Panc1 (cell line): ENCODE results near the gene HES4. TPM values are rescaled to one million over a fixed set of nuclear protein-coding genes. Genes with fewer than 3 reads are reported as not detected.

Source experiments
- ATAC-seq: fragments of 200-7000 bp; cut with Tn5 transposase; 2 replicates; pipeline ENCODE4 v1.9.1; 2020; ENCODE audit warnings: mild to moderate bottlenecking, moderate library complexity
- BruUV-seq: library from RNA; stranded (reverse); fragments of 400-500 nt; replicated peaks from 2 replicates; lab custom pipeline; 2021; lab: Mats Ljungman, UMichigan
- CTCF ChIA-PET: fragments of 300-600 bp; sonication (Branson Sonifier 250); formaldehyde crosslinking; loops from one replicate; lab custom pipeline; 2022; ENCODE audit warnings: antibody characterized with exemption; lab: Charles Lee
- POLR2A ChIA-PET: fragments of 300-600 bp; sonication (Branson Sonifier 250); formaldehyde crosslinking; loops from one replicate; lab custom pipeline; 2022; ENCODE audit warnings: antibody characterized with exemption; lab: Charles Lee
- DNase-seq: peaks from one replicate; pipeline ENCODE4 v3.0.0-alpha.2; 2010; ENCODE audit warnings: low read depth, low spot score
- H3K27ac ChIP-seq: 2 replicates; pipeline ENCODE4 v1.5.1; 2011; ENCODE audit warnings: mild to moderate bottlenecking, low read length, inconsistent platforms
- H3K27me3 ChIP-seq: fragments of 200-500 bp; sonication (Bioruptor generic); 2 replicates; pipeline ENCODE4 v1.6.0; 2014; ENCODE audit warnings: low read length, inconsistent platforms; ENCODE audit not compliant: control insufficient read depth, insufficient read depth
- H3K36me3 ChIP-seq: fragments of 200-500 bp; sonication (Bioruptor generic); 2 replicates; pipeline ENCODE4 v1.5.1; 2014; ENCODE audit warnings: inconsistent platforms, mild to moderate bottlenecking, low read length, moderate library complexity; ENCODE audit not compliant: control insufficient read depth, insufficient read depth
- H3K4me1 ChIP-seq: 2 replicates; pipeline ENCODE4 v1.5.1; 2011; ENCODE audit warnings: inconsistent platforms, mild to moderate bottlenecking, low read length, moderate library complexity; ENCODE audit not compliant: control insufficient read depth, insufficient read depth
- H3K4me3 ChIP-seq, 2 experiments: 2 replicates each; pipeline ENCODE4 v1.5.1; 2011 to 2012; ENCODE audit warnings: low read depth in 2 of 2, low read length in 2 of 2, mild to moderate bottlenecking in 2 of 2, inconsistent platforms in 1 of 2, moderate library complexity in 1 of 2
- H3K9me3 ChIP-seq: fragments of 200-500 bp; sonication (Bioruptor generic); 2 replicates; pipeline ENCODE4 v1.5.1; 2014; ENCODE audit warnings: low read depth, mild to moderate bottlenecking, inconsistent platforms, low read length, moderate library complexity; ENCODE audit not compliant: control insufficient read depth, insufficient read depth
- CTCF ChIP-seq: fragments of 450-650 bp; IDR thresholded peaks from 2 replicates; pipeline ENCODE4 v1.5.1; 2017; ENCODE audit warnings: mild to moderate bottlenecking
- POLR2AphosphoS5 ChIP-seq: IDR thresholded peaks from 2 replicates; pipeline ENCODE4 v1.6.1; 2012; ENCODE audit warnings: mild to moderate bottlenecking, low read depth, low read length, moderate library complexity
- REST ChIP-seq, 2 experiments: IDR thresholded peaks; 2 replicates each; pipeline ENCODE4 v1.6.1; 2011 to 2012; ENCODE audit warnings: low read depth in 2 of 2, control low read depth in 1 of 2, low read length in 1 of 2, mild to moderate bottlenecking in 1 of 2, moderate library complexity in 1 of 2; ENCODE audit not compliant: insufficient read depth in 1 of 2
- SIN3A ChIP-seq: IDR thresholded peaks from 2 replicates; pipeline ENCODE4 v1.6.1; 2012; ENCODE audit warnings: low read depth, mild to moderate bottlenecking, low read length, moderate library complexity, borderline replicate concordance; ENCODE audit not compliant: insufficient read depth
- TCF7L2 ChIP-seq: IDR thresholded peaks from 2 replicates; pipeline ENCODE4 v1.6.1; 2011; ENCODE audit warnings: mild to moderate bottlenecking, low read depth, low read length, inconsistent platforms
- in situ Hi-C: cut with HindIII; loops from 2 replicates; pipeline ENCODE4 v1.10.0; 2016; ENCODE audit warnings: low sequenced_read_pairs, low pct_unique_long_range_greater_than_20kb
- intact Hi-C: fragments of 100-400 bp; cut with micrococcal nuclease; formaldehyde crosslinking; loops from one replicate; pipeline ENCODE4 v1.10.0; 2022; ENCODE audit not compliant: unreplicated experiment
- total RNA-seq: library from RNA; stranded (reverse); gene quantifications from one replicate; pipeline ENCODE4 v1.2.1, GENCODE V29; 2021; ENCODE audit not compliant: unreplicated experiment

HES4 gene
- total RNA-seq, 1 experiment from 2014 or later = 74.2 TPM

DNA sequence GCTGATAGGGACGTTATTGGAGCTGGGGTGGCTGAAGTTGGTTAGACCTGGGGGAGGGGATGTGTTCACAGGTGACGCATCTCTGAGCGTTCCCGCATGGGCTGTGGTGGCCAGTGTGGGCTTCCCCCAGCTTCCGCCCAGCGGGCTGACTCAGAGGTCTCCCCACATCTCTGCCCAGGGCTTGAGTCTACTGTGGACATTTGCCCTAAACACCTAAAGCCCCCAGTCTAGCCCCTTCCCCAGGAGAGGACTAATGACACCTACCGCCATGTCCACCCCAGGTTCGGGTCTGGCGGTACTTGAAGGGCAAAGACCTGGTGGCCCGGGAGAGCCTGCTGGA is 22.0 kb upstream of the HES4 start:
- in situ Hi-C loops (no loop called here), intact Hi-C loops (no loop called here)
- H3K4me1 ChIP-seq = peaks cover 43% of the 10 kb centered on the region
- BruUV-seq = no TSS peak
- H3K36me3 ChIP-seq = no peaks in the 10 kb centered on the region; the same call in 1 of the 2 replicates
- no peak for ATAC-seq
- TF ChIP-seq POLR2AphosphoS5 (no peak), REST (IDR thresholded peaks at IDR 0.05; ENCODE audit: insufficient read depth in 1 of 2, low read depth in 2 of 2, low read length in 1 of 2) (no peak), TCF7L2 (no peak), CTCF (no peak), SIN3A (no peak)
- DNase-seq = no peak
- peak overlapping the region in 1 of 2 experiments; percentile 70; a peak in 2 of 4 replicates for H3K4me3 ChIP-seq
- ChIA-PET CTCF (interaction anchor here (0.6 kb wide), 1 partner anchor 269 kb away, joined by 6 read pairs; no protein-coding TSS in a partner anchor), POLR2A (interaction anchor here (0.6 kb wide), 2 partner anchors 27 to 104 kb away, joined by 6 to 11 read pairs; no protein-coding TSS in a partner anchor)
- no peaks in the 10 kb centered on the region for H3K9me3 ChIP-seq
- peak overlapping the region; percentile 82 for H3K27ac ChIP-seq
- H3K27me3 ChIP-seq = no peaks in the 10 kb centered on the region

GRCh38 chr1:1021010-1021919 is 21.4 kb upstream of the HES4 start:
- Histone ChIP-seq H3K4me1 (peaks cover 43% of the 10 kb centered on the region), H3K27ac (peak overlapping the region; percentile 82), H3K9me3 (no peaks in the 10 kb centered on the region), H3K27me3 (no peaks in the 10 kb centered on the region), H3K4me3 (peak overlapping the region; percentile 60 to 70), H3K36me3 (no peaks in the 10 kb centered on the region; the same call in 1 of the 2 replicates)
- intact Hi-C loops = no loop called here
- TF ChIP-seq POLR2AphosphoS5 = no peak
- no peak for TF ChIP-seq REST (IDR thresholded peaks at IDR 0.05; ENCODE audit: insufficient read depth in 1 of 2, low read depth in 2 of 2, low read length in 1 of 2)
- TF ChIP-seq SIN3A = 0 out of 2 replicates have a peak, but pooled peaks have one; percentile 46
- no peak for TF ChIP-seq CTCF
- peak; percentile 45 for ATAC-seq
- DNase-seq = no peak
- ChIA-PET CTCF (interaction anchor here (0.6 kb wide), 1 partner anchor 270 kb away, joined by 6 read pairs; no protein-coding TSS in a partner anchor), POLR2A (interaction anchor here (0.6 kb wide), 1 partner anchor 105 kb away, joined by 6 read pairs; no protein-coding TSS in a partner anchor)
- in situ Hi-C loops = no loop called here
- BruUV-seq = no TSS peak
